COLO668 (cell line): ENCODE results near the gene KCNQ1OT1.
A peak's percentile ranks its signal among the peaks of the same experiment; 100 is the strongest.

ENCODE experiments used
- DNase-seq: peaks from one replicate; lab custom pipeline; 2025; ENCODE audit not compliant: unreplicated experiment; lab: John Stamatoyannopoulos, UW

The KCNQ1OT1 gene

GRCh38 chr11:2584812-2585565 is 114.8 kb downstream of the KCNQ1OT1 start:
- DNase-seq = no peak

- DNase-seq = no peak
Observed at GRCh38 chr11:2584434-2584811, 115.4 kb downstream of the KCNQ1OT1 start.

GRCh38 chr11:2583605-2583958 is 116.2 kb downstream of the KCNQ1OT1 start:
- no peak for DNase-seq

- no peak for DNase-seq
Observed at GRCh38 chr11:2582946-2583604, 116.7 kb downstream of the KCNQ1OT1 start.

- DNase-seq = no peak
Observed at GRCh38 chr11:2582351-2582945, 117.3 kb downstream of the KCNQ1OT1 start.

- DNase-seq = peak; percentile 44
Observed at GRCh38 chr11:2581931-2582350, 117.9 kb downstream of the KCNQ1OT1 start.

- no peak for DNase-seq
Observed at GRCh38 chr11:2581151-2581930, 118.5 kb downstream of the KCNQ1OT1 start.

GRCh38 chr11:2580571-2581001 is 119.2 kb downstream of the KCNQ1OT1 start:
- DNase-seq = no peak

GRCh38 chr11:2580061-2580421 is 119.8 kb downstream of the KCNQ1OT1 start:
- no peak for DNase-seq

- DNase-seq = no peak
Observed at GRCh38 chr11:2579315-2580060, 120.3 kb downstream of the KCNQ1OT1 start.

GRCh38 chr11:2578929-2579270 is 120.9 kb downstream of the KCNQ1OT1 start:
- DNase-seq = no peak

- no peak for DNase-seq
Observed at GRCh38 chr11:2577991-2578928, 121.5 kb downstream of the KCNQ1OT1 start.

- peak; percentile 35 for DNase-seq
Observed at GRCh38 chr11:2577031-2577990, 122.5 kb downstream of the KCNQ1OT1 start.

- DNase-seq = no peak
Observed at GRCh38 chr11:2576549-2576948, 123.2 kb downstream of the KCNQ1OT1 start.

- no peak for DNase-seq
Observed at GRCh38 chr11:2576111-2576510, 123.7 kb downstream of the KCNQ1OT1 start.

- DNase-seq = peak; percentile 27
Observed at GRCh38 chr11:2575591-2576051, 124.2 kb downstream of the KCNQ1OT1 start.

- DNase-seq = peak; percentile 83
Observed at GRCh38 chr11:2574553-2575535, 125.0 kb downstream of the KCNQ1OT1 start.
